OCI-LY1 (cell line): Measurements from ENCODE around the gene TMEM198.

Source experiments
- EZH2 ChIP-seq: fragments of 200-600 bp; sonication (generic), shearing (Covaris generic); IDR thresholded peaks from 2 replicates; pipeline ENCODE4 v1.8.0; 2017; ENCODE audit warnings: borderline replicate concordance, mixed run types, mild to moderate bottlenecking, antibody characterized with exemption, low read length, moderate library complexity, mixed read lengths
- TF ChIP-seq, protein P1 (sequence below): fragments of 200-600 bp; sonication (generic), shearing (Covaris generic); IDR thresholded peaks from 2 replicates; pipeline ENCODE4 v1.5.1; 2017; ENCODE audit warnings: mild to moderate bottlenecking, antibody characterized with exemption, low read length, moderate library complexity, mixed read lengths

DNA sequence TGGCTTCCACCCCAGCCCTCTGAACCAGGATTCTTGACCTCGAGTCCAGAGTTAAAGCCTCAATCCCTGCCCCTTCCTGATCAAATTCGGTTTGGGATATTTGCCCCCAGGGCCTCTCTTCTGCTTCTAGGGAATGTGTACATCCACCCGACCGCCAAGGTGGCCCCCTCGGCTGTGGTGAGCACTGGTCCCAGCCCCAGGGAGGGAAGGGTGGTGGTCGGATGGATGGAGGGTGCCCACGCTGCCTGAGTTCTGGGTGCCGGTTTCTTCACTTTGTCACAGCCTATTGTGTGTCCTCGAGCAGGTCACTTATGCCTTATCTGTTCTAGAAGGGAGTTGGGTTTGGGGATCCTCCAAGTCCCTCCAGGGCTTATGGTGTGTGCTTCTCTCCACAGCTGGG is 38.2 kb upstream of the TMEM198 start:
- TF ChIP-seq, protein P1, sequence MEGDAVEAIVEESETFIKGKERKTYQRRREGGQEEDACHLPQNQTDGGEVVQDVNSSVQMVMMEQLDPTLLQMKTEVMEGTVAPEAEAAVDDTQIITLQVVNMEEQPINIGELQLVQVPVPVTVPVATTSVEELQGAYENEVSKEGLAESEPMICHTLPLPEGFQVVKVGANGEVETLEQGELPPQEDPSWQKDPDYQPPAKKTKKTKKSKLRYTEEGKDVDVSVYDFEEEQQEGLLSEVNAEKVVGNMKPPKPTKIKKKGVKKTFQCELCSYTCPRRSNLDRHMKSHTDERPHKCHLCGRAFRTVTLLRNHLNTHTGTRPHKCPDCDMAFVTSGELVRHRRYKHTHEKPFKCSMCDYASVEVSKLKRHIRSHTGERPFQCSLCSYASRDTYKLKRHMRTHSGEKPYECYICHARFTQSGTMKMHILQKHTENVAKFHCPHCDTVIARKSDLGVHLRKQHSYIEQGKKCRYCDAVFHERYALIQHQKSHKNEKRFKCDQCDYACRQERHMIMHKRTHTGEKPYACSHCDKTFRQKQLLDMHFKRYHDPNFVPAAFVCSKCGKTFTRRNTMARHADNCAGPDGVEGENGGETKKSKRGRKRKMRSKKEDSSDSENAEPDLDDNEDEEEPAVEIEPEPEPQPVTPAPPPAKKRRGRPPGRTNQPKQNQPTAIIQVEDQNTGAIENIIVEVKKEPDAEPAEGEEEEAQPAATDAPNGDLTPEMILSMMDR = no peak
- no peak for TF ChIP-seq EZH2
